ENCODE results near the gene SNAPC1. TPM values are rescaled to one million over a fixed set of nuclear protein-coding genes. Genes with fewer than 3 reads are reported as not detected.
"Not testable (repeated sequence)": the region's sequence is repeated elsewhere in the genome, so short reads cannot be mapped to it uniquely, and the experiment has no call there.

Gene SNAPC1, protein sequence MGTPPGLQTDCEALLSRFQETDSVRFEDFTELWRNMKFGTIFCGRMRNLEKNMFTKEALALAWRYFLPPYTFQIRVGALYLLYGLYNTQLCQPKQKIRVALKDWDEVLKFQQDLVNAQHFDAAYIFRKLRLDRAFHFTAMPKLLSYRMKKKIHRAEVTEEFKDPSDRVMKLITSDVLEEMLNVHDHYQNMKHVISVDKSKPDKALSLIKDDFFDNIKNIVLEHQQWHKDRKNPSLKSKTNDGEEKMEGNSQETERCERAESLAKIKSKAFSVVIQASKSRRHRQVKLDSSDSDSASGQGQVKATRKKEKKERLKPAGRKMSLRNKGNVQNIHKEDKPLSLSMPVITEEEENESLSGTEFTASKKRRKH
- polyA plus RNA-seq = 1 to 10 TPM; 1.7 to 6.1 (median 4.9) TPM

- 0 to 1% (median 0%) methylated on average over 49 of the region's 49 CpGs for WGBS, 3 donors
- H3K27ac ChIP-seq (ENCODE audit: low read depth, low read length) = peak within 1 kb of the TSS; percentile 74
Observed at GRCh38 chr14:61761959-61762786, at the start of gene SNAPC1. SNAPC1 (plus strand) TSS chr14:61762420; CDS start chr14:61762461, 41 bp downstream.

DNA sequence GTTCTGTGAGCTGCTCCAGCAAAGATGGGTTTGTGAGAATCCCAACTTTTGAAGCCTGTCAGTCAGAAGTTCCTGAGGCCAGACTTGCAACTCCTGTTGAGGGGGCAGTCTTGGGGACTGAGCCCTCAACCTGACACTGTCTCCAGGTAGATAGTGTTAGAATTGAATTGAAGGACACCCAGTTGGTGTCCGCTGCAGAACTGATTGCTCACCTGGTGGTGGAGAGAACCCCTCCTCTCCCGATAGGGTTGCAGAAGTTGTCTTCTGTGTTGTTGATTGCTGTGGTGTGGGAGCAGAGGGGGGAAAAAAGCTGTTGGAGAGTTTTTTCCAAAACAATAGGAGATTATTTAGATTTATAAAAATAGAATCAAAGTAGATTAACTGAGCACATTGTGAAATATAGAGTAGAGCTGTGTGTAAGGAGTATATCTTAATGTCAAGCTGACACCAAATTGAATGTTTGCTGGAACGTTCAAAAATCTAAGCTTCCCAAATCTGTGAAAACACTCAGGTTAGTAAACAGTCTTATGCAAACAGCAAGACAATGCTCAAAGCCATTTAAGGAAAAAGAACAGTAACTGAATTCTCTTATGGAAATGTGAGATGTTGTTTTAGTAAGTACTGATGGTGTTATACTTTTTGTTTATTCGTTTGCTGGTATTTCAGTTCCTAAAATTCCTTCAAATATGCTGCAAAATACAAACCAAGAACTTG, 48.3 kb upstream of the SNAPC1 start:
- no peak overlapping the region for H3K27ac ChIP-seq (ENCODE audit: low read depth, low read length)
- 48 to 73% (median 71%) methylated on average over 4 of the region's 4 CpGs for WGBS, 3 donors

DNA sequence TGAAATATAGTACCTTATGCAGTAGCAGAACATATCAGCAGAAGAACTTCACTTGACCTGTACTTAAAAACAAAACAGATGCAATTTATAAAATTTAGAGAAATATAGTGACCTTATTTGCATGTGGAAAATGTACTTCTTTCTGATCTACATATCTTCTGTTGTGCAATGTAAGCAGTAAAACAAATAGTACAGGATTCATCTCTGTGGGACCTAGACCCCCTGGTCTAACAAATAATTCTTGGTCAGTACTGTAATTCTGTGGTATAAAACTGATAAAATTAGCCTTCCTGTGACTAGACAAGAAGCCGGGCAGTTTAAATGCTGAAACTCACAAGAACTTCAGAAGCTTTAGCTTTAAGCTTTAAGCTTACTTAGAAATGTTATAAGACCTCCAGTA, 45.3 kb upstream of the SNAPC1 start:
- 55 to 77% (median 55%) methylated on average over 1 of the region's 1 CpG for whole genome bisulfite sequencing, 3 donors
- H3K27ac ChIP-seq (ENCODE audit: low read depth, low read length) = no peak overlapping the region

GRCh38 chr14:61718039-61718438, 44.2 kb upstream of the SNAPC1 start:
- WGBS, 3 donors = 91 to 98% (median 94%) methylated on average over 2 of the region's 2 CpGs
- H3K27ac ChIP-seq (ENCODE audit: low read depth, low read length) = no peak overlapping the region

- 50 to 59% (median 50%) methylated on average over 5 of the region's 5 CpGs for WGBS, 3 donors
- H3K27ac ChIP-seq (ENCODE audit: low read depth, low read length) = no peak overlapping the region
Observed at GRCh38 chr14:61719344-61720293, 42.6 kb upstream of the SNAPC1 start.

GRCh38 chr14:61720294-61720661, 41.9 kb upstream of the SNAPC1 start:
- 55 to 79% (median 63%) methylated on average over 9 of the region's 9 CpGs for WGBS, 3 donors
- H3K27ac ChIP-seq (ENCODE audit: low read depth, low read length) = no peak overlapping the region

GRCh38 chr14:61720741-61721140, 41.5 kb upstream of the SNAPC1 start:
- no peak overlapping the region for H3K27ac ChIP-seq (ENCODE audit: low read depth, low read length)
- 75 to 83% (median 79%) methylated on average over 6 of the region's 6 CpGs for WGBS, 3 donors

- 83 to 93% (median 86%) methylated on average over 2 of the region's 2 CpGs for WGBS, 3 donors
- no peak overlapping the region for H3K27ac ChIP-seq (ENCODE audit: low read depth, low read length)
Observed at GRCh38 chr14:61724133-61724532, 38.1 kb upstream of the SNAPC1 start.

DNA sequence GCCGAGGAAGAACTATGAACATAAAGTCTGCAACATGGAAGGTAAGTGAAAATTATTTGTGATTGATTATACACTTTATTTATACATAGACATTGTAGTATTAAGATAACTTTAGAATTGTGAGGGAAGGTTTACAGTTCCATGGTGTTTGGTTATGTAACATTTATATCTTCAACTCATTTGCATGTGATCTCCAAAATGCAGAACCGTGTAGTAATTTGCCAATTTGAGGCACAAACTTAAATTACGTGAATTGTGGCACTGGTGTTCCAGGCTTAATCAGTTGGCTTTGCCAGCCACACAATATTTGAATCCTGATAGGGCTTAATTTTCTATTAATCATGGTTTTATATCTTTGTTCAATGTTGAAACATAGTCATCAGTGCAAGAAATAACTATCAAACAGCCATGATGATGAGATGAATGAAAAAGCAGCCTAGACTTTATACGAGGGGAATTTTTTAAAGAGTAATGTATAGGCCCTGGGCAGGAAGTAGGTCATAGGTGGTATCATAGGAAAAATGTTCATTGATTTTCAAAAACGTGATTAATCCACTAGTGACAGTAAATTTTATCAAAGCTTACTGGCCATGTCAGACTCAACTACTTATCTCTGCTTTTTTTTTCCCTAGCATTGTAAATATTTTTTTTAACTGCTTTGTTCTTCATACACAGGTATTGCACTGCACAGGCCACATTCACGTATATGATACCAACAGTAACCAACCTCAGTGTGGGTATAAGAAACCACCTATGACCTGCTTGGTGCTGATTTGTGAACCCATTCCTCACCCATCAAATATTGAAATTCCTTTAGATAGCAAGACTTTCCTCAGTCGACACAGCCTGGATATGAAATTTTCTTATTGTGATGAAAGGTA, 35.2 kb upstream of the SNAPC1 start:
- no peak overlapping the region for H3K27ac ChIP-seq (ENCODE audit: low read depth, low read length)
- 68 to 85% (median 76%) methylated on average over 7 of the region's 7 CpGs for WGBS, 3 donors

DNA sequence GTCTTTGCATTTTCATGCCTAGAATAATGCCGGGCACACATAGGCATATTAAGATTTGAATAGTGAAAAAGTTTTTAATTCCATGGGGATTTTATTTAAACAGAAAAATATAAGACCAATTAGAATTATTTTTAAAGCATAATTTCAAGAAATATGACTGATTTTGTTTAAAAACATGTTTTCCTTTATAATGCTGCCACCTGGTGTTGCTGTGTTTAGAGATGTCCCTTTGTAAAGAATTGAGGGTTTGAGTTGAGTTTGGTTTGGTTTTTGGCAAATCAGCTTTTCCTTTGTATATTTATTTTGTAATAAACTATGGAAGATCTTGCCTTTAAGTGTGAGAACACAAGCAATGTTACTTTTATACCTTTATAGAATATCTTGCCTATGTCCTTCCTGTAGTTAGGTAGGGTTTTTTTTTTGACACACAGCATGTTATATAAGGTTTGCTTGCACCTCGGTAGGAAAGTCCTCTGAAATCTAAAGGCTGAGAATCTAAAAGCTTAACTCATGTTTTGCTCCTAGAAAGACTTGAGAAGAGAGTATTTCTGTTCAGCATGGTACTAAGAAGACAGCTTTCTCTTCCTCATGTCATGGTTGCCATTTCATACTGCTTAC, 31.4 kb upstream of the SNAPC1 start:
- 68 to 77% (median 77%) methylated on average over 2 of the region's 2 CpGs for WGBS, 3 donors
- H3K27ac ChIP-seq (ENCODE audit: low read depth, low read length) = no peak overlapping the region

GRCh38 chr14:61733972-61734371, 28.2 kb upstream of the SNAPC1 start:
- WGBS, 3 donors = 89 to 93% (median 91%) methylated on average over 2 of the region's 2 CpGs
- no peak overlapping the region for H3K27ac ChIP-seq (ENCODE audit: low read depth, low read length)

DNA sequence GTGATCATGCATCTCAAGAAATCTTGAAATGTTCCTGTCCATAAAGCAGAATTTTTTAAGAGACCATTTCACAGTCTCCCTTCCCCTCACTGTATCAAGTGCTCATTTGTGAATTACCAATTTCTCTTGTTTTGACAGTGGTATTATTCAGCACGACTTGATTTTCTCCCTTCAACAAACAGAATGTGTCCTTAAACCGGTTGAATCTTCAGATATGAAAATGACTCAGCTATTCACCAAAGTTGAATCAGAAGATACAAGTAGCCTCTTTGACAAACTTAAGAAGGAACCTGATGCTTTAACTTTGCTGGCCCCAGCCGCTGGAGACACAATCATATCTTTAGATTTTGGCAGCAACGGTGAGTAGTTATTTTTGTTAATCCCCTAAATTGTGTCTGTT, 25.5 kb upstream of the SNAPC1 start:
- WGBS, 3 donors = 79 to 87% (median 81%) methylated on average over 4 of the region's 4 CpGs
- no peak overlapping the region for H3K27ac ChIP-seq (ENCODE audit: low read depth, low read length)

- H3K27ac ChIP-seq (ENCODE audit: low read depth, low read length) = no peak overlapping the region
- 61 to 95% (median 68%) methylated on average over 5 of the region's 5 CpGs for WGBS, 3 donors
Observed at GRCh38 chr14:61737915-61738314, 24.3 kb upstream of the SNAPC1 start.

DNA sequence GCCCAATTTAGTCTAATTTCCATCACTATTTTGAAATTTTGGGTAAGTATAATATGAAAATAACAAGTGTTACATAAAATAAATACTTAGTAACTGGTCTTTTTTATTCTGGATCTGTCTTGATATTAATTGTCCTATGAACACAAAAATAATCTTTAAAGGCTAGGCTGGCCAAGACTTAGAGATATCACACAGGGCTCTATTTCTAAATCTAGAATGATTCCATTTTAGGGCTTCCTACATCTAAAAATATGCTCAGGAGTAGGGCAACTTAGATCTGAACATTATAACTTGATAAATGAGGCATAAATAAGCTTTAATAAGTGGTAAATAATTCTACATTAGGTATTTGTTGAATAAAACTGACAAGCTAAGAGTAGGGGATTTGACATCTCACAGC, 23.1 kb upstream of the SNAPC1 start:
- no peak overlapping the region for H3K27ac ChIP-seq (ENCODE audit: low read depth, low read length)

DNA sequence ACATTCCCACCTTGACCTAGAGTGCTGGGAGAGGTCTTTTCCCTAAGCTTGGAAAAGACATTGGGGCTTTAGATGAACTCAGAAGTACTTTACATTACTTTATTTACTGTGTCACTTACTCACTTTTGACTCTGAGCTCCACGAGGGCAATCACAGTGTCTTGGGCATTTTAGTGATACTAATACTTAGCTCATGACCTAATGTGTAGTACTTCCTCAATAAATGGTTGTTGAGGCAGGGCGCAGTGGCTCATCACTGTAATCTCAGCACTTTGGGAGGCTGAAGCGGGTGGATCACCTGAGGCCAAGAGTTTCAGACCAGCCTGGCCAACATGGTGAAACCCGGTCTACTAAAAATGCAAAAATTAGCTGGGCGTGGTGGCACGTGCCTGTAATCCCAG, 19.8 kb upstream of the SNAPC1 start:
- no peak overlapping the region for H3K27ac ChIP-seq (ENCODE audit: low read depth, low read length)
- WGBS, 3 donors = 95 to 97% (median 96%) methylated on average over 6 of the region's 6 CpGs

- WGBS, 3 donors = 94 to 98% (median 94%) methylated on average over 5 of the region's 5 CpGs
- no peak overlapping the region for H3K27ac ChIP-seq (ENCODE audit: low read depth, low read length)
Observed at GRCh38 chr14:61744238-61744637, 18.0 kb upstream of the SNAPC1 start.

DNA sequence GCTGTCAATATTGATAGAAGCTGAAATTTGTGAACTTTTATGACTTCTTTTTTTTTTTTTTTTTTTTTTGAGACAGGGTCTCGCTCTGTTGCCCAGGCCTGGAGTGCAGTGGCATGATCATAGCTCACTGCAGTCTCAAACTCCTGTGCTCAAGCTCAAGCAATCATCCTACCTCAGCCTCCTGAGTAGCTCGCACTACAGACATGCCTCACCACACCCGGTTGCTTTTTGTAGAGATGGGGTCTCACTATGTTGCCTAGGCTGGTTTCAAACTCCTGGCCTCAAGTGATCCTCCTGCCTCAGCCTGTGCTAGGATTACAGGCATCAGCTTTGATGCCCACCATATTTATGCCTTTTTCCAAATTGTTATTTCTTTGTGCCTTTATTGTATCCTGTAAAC, 15.9 kb upstream of the SNAPC1 start:
- WGBS, 3 donors = 97 to 100% (median 98%) methylated on average over 3 of the region's 3 CpGs
- not testable (repeated sequence) for H3K27ac ChIP-seq (ENCODE audit: low read depth, low read length)
